ENCODE data around the gene BCAR1.

DNA sequence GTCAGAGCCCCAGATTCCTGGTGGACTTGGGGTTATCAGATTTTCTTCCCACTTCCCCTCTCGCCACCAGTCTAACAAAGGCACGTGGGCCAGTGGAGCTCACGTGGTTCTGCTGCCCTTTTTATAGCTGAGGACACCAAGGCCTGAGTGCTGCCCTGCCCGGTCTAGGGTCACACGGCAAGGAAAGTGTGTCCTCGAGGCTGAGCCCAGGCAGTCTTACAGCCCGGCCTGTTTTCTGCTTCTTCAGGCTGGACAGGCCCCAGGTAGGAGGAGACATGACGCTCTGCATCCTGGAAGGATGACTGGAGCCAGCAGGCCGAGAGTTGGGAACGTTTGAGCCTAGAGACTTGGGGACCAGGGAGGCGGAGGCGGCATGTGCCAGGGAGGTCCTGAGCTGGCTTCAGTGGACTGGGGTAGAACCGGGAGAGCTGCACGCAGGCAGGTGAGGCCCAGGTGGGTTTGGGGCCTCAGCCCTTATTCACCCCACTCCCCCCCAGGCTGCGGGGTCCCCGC lies 29.1 kb downstream of the BCAR1 start:
- no peak for TF ChIP-seq POLR2AphosphoS5 (IDR thresholded peaks at IDR 0.05; ENCODE audit: low read depth, low read length)
- TF ChIP-seq, protein P1, sequence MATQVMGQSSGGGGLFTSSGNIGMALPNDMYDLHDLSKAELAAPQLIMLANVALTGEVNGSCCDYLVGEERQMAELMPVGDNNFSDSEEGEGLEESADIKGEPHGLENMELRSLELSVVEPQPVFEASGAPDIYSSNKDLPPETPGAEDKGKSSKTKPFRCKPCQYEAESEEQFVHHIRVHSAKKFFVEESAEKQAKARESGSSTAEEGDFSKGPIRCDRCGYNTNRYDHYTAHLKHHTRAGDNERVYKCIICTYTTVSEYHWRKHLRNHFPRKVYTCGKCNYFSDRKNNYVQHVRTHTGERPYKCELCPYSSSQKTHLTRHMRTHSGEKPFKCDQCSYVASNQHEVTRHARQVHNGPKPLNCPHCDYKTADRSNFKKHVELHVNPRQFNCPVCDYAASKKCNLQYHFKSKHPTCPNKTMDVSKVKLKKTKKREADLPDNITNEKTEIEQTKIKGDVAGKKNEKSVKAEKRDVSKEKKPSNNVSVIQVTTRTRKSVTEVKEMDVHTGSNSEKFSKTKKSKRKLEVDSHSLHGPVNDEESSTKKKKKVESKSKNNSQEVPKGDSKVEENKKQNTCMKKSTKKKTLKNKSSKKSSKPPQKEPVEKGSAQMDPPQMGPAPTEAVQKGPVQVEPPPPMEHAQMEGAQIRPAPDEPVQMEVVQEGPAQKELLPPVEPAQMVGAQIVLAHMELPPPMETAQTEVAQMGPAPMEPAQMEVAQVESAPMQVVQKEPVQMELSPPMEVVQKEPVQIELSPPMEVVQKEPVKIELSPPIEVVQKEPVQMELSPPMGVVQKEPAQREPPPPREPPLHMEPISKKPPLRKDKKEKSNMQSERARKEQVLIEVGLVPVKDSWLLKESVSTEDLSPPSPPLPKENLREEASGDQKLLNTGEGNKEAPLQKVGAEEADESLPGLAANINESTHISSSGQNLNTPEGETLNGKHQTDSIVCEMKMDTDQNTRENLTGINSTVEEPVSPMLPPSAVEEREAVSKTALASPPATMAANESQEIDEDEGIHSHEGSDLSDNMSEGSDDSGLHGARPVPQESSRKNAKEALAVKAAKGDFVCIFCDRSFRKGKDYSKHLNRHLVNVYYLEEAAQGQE (IDR thresholded peaks at IDR 0.05; ENCODE audit: insufficient read depth in 1 of 2, low read depth in 2 of 2, low read length in 2 of 2): no peak
